ENCODE measurements around the gene DTX4.

The DTX4 gene

DNA sequence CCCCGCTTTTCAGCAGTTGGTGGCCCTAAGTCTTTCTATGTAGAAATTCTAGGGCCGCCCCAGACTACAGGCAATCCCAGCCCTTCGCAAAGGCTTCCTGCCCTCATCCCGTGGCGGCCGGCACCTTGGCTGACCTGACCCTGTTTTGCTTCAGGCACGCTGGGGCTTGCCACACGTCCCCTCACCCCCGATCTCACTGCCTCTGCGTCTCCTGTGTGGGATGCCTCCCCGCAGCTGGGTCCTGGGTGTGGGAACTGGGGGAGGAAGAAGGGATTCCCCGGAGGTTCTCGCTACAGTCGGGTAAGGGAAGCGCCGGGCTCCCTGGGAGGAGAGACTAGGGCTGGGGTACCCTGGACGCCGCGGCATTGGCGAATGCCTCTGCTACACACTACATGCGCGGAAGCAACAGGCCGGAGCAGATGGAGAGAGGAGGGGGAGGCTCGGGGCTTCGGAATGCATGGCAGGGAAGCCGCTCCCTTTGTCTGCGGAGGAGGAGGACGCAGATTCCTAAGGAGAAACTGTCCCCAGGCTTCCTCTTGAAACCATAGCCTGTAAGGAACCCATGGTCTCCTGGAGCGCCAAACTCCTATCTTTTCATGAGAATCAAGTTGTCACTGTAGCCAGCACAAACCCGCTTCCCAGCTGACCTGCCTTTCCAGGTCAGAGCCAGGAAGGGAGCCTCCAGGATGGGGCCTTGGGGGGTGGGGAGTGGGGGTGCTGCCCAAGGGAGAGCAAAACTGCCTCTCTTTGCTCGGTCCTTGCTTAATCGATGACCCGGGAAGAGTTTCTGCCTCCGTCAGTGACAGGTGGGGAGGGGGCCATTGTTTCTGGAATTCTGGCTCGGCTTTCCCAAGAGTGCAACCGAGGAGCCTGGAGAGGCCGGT is 1.4 kb downstream of the DTX4 start:
- DNase-seq, result no peak

DNA sequence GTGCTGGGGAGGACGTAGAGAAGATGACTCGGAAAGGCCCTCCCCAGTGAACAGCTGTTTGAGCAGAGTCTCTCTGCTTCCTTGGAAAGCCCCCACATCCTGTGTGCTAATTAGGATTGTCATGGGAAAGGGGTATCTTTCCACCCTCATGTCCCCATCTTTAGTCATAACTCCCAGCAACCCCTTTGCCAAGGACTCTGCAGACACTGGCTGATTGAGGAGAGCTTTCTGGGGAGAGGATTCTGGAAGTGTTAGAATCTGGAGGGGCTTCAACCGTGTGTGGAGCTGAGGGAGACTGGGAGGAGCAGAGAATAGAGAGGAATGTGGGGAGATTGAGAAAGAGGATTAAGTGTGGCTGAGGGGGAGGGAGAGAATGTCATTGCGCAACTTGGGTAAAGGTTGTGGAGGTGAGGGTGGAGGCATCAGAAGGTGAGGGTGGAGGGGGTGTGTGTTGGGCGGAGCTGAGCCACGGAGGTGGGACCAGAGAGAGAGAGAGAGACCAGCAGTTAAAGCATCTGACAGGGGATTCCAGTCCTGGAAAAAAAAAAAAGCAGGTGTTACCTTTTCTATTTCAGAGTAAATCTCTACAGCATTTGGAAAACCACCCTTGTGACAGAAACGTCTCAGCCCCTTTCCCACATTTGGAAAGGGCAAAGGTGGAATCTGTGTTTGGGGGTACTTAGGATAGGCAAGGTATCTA is 2.2 kb downstream of the DTX4 start:
- no peak for DNase-seq

DNA sequence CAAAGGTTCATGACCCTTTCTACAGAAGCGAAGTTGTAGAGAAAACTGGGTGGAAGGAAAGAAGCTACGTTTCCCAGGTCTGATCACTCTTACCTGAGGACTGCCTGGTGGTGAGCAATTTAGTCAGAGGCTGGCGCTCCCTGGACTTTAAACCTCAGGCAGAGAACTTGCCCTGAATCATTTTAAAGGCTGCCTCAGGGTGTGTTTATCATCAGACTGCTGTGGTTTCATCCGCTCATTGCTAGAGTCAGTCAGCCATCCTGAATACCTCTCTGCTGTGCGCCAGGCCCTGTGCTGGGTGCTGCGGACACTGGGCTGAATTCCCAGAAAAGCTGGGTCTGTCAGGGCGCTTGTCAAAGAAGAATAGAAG is 2.7 kb downstream of the DTX4 start:
- no peak for DNase-seq

DNA sequence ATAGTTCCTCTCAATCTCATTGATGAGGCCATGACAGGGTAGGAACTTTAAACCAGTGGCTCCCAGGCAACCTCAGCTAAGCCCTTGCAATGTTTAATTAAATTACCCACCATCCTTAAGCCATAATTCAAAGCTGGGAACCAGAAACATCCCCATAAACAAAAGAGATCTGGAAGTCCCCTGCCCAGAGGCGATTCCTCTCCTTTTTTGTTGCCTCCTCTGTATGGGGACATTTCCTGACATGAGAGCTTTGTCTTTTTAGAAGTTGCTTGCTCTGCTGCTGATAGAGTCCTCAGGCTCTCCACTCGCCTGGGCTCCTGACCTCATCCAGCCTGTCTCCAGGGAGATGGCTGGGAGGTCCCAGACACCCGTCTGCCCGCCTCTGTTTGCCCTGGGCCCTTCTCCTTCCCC is 3.2 kb downstream of the DTX4 start:
- DNase-seq, result no peak

DNA sequence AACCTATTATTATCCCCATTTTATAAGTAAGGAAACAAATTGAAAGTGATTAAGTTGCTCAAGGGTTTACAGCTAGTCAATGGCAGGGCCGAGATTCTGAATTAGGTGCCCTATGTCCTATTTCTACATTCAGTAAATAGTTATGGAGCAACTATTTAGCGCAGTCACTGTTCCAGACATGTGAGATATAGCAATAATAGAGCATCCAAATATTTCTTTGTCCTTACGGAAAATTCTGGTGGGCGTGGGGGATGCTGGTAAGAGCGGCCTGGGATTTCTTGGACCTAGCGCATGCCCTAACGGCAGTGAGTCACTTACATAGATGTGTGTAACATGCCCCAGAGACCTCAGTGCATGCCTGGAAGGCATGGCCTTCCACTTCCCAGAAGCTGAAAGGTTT is 4.4 kb downstream of the DTX4 start:
- DNase-seq, result no peak

DNA sequence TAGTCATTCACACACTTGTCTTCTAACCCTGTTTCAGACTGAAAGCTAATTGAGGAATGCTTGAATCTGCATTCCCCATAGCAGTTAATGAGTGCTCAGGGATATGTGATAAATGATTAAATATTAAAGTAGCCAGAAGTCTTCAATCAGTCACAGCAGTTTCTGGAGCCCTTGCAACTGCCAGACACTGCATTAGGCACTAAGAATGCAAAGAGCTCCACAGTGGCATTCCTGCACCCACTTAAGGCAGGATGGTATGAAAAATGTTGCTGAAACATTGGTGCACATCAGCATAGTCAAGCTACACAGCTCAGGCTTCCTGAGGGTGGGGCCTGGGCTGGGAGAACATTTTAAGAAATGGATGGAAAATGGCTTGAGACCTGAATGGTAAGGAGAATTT is 6.5 kb downstream of the DTX4 start:
- DNase-seq, result no peak

DNA sequence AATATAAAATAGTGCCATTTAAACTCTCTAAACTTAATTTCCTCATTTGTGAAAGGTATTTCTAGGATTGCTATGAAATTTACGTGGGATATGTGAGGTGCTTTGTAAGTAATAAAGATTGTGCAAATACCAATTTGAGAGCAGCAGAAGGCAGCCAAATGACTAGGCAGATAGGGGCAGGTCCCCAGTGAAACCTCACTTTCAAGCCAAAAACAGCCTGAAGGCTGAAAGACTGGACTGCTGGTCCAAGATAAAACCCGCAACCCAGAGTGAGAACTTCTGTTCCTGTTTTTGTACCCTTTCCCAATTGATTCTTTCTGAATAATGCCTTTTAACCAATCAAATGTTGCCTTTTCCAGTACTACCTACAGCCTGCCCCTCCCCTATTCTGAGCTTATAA is 7.2 kb downstream of the DTX4 start:
- DNase-seq, result no peak

DNA sequence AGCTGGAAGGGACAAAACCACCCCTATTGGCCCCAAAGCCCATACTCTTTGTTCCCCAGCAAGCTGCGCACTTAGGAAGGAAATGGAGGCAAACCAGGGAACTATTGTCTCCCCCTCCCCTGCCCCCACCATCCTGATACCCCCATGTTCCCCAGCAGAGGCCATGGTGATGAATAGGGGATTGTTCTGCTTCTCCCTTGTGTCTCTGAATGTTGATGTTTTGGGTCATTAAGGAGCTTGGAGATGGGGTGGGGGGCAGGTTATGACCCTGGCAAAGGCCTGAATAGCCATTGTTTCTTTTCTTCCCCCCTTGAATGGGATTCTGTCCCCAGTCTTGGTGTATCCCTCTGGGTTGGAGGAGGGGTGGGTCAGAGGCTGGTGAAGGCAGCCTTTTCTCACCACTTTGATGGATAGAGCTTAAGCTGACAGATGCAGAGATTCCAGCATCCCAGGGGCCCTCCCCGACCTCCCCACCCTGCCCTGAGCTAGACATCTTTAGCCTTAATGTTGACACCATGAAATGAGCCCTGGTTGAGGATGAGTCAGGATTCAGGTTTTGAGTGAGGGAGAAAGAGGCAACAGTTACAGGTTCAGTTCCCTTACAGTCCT is 8.3 kb downstream of the DTX4 start:
- DNase-seq, result no peak

DNA sequence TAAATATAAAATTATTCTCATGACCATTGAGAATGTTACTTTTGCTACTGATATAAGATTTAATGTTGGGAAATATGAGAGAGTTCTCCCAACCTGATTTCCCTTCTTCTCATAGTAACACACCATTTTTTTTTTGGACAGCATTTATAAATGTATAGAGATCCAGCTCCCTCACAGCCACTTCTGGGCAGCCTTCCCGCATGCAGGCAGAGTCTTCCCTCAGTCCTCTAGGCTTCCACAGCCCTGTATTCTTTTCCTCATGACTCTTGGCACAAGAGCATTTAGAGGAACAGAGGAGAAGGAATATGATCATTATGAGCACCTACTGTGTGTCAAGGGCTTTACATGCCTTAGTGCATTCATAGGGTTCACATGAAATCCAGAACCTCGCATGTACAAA is 9.0 kb downstream of the DTX4 start:
- no peak for DNase-seq

DNA sequence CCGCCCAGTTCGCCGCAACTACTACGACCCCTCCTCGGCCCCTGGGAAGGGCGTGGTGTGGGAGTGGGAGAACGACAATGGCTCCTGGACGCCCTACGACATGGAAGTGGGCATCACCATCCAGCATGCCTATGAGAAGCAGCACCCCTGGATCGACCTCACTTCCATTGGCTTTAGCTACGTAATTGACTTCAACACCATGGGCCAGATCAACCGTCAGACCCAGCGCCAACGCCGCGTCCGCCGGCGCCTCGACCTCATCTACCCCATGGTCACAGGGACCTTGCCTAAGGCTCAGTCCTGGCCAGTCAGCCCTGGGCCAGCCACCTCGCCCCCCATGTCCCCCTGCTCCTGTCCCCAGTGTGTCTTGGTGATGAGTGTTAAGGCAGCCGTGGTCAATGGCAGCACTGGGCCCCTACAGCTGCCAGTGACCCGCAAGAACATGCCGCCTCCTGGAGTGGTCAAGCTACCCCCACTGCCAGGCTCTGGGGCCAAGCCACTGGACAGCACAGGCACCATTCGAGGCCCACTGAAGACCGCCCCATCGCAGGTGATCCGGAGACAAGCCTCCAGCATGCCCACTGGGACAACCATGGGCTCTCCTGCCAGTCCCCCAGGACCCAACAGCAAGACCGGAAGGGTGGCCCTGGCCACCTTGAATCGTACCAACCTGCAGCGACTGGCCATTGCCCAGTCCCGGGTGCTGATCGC is 10.0 kb downstream of the DTX4 start:
- no peak for DNase-seq

DNA sequence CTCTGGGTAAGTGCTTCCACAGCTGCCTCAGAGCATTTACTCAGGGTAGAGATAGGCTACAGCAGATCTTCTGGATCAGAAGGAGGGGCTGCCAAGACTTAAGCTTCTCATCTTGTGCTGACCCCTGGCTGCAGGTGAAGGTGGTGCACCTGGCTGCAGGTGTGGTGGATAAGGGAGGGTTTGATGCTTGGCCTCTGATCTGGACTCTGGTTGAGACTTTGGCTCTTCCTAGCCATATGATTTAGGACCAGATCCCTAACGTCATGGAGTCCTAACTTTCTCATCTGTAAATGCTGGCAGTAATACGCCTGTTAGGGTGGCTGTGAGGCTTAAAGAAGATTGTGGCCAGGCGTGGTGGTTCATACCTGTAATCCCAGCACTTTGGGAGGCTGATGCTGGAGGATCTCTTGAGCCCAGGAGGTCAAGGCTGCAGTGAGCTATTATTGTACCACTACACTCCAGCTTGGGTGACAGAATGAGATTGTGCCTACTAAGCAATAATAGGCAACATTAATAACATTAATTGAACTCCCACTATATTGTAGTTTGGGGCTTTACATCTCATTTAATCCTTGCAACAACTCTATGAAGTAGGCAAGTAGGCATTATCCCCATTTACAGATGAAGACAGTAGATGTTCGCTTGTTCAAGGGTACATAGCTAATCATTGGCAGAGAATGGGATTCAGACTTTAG is 10.7 kb downstream of the DTX4 start:
- DNase-seq, result no peak

DNA sequence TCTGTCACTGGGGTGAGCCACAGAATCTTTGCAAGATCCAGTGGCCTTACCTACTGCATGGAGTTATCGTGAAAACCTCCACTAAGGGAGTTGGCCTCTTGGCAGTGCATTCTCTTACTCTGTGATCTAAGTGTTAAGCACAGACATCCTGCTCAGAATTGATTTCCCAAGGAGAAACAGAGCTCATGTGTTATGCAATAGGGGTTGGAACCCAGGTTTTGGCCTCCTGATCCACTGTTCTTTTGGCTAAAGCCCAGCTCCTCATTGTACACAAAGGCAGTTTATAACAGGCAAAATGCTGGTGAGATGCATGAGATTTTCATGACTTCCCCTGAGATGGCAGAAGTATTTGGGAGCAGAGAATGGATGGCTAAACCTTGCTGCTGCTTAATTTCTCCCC is 11.8 kb downstream of the DTX4 start:
- no peak for DNase-seq

DNA sequence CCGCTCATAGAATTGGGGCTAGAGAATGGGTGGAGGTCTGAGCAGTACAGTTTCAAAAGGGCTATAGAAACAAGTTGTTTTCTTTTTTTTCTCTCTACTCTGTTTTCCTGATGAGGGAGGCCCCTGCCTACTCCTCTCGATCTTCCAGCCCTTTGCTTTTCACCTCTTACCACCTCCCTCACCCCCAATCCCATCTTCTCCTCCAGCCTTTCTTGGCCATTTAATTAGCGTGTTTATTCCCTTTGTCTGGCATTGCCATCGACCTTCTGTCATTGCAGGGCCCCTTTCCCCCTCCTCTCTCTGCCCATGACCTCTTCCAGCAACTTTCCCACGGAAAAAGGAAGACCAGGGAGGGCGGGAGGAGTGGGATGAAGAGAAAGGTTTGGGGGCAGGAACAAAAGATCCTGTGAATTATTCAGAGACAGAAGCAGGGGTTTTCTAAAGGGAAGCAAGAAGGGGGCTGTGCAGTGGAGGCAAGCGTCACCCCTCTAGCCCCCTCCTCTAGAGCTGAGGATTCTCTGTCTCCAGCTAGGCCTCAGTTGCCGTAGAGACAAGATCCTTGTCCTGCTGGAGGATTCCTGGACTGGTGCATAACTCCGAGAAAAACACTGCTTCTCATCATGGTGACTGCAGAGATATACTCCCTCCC is 12.9 kb downstream of the DTX4 start:
- no peak for DNase-seq

DNA sequence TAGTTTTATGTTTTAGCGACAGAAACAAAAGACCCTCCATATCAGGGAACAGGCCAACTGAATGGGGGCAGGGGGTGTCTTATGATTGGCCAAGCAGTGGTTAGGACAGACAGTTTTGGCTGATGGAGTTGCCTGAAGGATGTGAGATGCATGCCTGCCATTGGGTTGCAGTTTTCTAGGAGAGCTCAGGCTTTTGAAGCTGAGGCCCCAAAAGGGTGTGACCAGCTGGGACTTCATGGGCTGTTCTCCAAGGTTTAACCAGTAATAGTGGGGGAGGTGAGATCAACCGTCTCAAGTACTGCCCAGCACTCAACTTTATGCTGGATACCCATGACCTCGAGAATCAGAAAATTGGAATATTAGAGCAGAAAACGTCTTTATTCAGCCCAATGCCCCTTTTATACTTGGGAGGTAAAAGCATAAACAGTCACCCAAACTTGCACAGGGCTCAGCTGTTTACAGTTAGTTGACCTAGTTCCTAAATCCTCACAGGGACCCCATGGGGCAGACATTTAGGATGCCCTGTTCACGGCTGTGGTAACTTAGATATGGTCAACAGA is 13.5 kb downstream of the DTX4 start:
- no peak for DNase-seq

DNA sequence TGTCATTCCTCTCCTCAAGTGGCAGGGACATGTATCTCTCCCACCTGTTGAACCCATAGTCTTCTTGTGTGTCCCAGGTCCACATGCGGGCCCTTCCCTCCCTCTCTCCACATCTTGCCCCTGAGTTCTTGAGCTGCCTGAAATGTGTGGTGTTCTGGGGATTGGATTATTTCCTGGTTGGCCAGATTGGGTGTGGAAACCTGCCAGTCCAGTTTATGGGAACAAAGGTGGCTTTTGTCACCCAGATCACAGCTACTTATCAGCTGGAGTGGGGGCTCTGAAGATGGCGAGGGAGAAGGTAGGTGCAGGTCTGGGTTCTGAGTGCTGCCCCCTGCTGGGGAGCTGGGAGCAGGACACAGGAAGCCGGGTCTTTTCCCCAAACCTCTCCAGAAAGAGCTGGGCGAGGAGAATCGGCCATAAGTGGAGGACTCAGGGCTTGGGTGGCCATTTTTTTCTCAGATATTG is 14.2 kb downstream of the DTX4 start:
- DNase-seq, result peak in 2 of 4 experiments; percentile 10 to 15

DNA sequence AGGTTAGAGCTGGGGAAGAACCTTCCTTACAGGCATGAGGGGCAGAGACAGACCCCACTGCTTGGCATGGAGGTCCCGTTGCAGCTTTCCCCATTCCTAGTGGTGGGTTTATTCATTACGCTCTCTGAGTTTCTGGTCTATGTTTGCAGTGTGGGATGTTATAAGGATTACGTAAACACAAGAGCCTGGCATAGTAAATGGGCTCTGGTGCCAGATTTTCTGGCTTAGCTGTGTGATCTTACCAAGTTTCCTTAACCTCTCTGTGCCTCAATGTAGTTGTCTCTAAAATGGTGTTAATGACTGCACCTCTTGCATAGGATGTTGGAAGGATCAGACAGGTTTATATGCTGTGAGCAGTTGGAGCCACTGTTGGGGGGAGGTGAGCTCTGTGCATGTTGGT is 15.1 kb downstream of the DTX4 start:
- DNase-seq, result no peak

DNA sequence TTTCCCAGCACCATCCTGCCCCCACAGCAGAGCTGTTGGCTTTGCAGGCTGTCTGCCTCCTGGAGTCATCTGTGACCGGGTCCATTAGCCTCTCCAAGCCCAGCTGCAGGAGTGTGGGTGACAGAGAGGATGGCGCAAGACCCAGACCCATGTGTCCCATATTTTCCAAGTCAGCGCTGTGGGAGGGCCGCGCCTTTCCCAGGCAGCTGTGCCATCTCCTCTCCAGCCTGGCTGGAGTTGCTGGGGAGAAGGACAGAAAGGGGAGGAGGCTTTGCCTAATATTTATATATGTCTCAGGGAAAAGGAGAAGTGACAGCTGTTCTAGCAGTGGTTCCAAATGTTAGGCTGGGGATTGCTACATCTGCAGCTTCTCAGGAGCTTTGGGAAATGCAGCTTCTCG is 15.7 kb downstream of the DTX4 start:
- DNase-seq, result no peak

DNA sequence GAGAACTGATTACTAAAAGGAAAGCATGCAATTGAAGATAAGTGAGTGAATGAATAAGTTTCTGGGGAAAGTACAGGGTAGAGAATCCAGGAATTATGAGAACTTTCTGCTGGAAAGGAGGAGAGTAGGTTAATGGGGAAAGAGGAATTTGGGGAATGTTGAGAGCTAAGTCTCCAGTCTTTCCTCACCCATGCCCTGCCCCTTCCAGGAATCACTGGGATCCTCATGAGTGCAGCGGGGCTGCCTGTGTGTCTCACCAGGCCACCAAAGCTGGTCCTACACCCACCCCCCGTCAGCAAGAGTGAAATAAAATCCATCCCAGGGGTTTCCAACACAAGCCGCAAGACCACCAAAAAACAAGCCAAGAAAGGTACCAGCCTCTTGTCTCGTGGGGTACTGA is 17.0 kb downstream of the DTX4 start:
- no peak for DNase-seq

DNA sequence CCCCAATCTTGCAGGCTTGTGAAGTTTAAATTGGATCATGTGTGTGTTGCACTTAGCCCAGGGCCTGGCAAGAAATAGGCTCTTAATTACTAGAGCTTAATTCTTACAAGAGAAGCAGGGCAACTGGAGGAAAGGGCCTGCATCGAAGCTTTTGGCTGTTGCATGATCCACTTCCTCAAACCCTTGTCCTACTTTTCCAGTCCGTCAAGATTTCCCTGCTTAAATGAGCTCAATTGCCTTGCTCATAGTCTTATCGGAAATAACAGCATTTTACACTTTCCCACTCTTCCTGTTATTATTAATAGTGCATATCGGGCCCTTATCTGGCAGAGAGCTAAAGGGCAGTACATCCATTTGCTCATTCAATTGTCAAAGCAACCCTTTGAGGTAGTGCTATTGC is 18.1 kb downstream of the DTX4 start:
- DNase-seq, result no peak

DNA sequence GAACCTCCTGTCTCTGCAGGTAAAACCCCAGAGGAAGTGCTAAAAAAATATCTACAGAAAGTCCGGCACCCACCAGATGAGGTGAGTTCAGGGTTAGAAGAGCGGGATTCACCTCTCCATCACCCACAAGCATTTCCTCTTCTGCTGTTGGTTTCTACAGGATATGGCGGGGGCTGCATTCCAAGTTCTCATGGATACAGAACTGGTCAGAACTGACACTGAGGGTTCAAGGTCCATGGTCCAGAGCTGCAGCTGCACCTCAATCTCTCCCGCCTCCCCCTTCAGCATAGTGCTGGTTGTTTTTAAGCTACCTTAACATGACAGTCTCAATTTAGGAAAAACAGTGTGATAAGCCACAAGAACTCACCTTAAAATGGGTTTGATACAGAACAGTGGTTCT is 19.2 kb downstream of the DTX4 start:
- no peak for DNase-seq

DNA sequence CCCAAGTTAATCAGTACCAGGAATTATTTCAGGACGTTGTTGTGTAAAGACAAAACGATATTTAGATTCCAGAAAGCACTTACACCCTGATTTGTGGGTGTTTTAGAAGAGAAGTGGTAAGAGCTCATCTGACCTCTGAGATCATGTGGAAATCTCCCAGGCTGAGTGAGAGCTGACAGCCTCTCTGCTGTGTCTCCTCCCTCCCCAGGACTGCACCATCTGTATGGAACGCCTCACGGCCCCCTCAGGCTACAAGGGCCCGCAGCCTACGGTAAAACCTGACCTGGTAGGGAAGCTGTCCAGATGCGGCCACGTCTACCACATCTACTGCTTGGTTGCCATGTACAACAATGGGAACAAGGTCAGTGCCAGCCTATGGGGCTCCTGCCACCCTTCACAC is 20.0 kb downstream of the DTX4 start:
- no peak for DNase-seq

DNA sequence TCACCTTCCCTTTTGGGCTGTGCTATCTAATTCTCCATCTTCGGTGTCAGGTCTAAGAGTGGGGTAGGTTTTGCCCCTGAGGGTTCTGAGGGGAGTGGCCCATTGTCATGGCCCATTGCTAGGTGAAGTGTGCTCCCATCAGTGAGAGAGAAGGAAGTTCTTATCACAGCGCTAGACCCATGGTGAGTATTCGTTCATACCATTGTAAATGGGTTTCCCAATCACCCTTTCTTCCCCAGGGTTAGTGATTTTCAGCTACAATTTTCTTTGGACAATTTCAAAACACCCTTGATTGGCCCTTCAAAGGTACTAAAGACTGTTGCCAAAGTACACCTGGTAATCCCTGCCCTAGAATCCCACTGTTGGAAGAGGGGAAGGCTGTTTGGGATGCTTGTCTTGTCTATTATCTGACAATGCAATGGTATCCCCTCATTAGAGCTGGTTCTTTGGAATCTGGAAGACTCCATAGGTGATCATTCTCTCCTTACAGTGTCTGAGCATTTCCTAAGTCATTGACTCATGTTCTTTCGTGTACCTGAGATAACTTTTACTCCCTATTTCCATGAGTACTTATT is 20.6 kb downstream of the DTX4 start:
- DNase-seq, result no peak
